Esophagus squamous epithelium (tissue), 5 donors: ENCODE measurements around the gene OLIG1. TPM values are rescaled to one million over a fixed set of nuclear protein-coding genes. Genes with fewer than 3 reads are reported as not detected.
A peak's percentile ranks its signal among the peaks of the same experiment; 100 is the strongest.

Source experiments
- DNase-seq: peaks from one replicate; lab custom pipeline; 2025; lab: John Stamatoyannopoulos, UW
- H3K27ac ChIP-seq, 4 donors: fragments of 200-600 bp; sonication (generic); one replicate each; pipeline ENCODE4 v1.5.1; 2016 to 2019; ENCODE audit warnings: mild to moderate bottlenecking in 1 of 4
- H3K27me3 ChIP-seq, 4 donors: fragments of 200-600 bp; sonication (generic); 1 replicate in 3 of 4; 2 replicates in 1 of 4; pipeline versions ENCODE4 v1.5.1 to v1.6.0; 2017 to 2021; ENCODE audit warnings: antibody characterized with exemption in 1 of 4
- H3K36me3 ChIP-seq, 3 donors: fragments of 200-600 bp; sonication (generic); one replicate each; pipeline ENCODE4 v1.5.1; 2016 to 2019
- H3K4me1 ChIP-seq, 3 donors: fragments of 200-600 bp; sonication (generic); one replicate each; pipeline ENCODE4 v1.5.1; 2017 to 2019
- H3K4me3 ChIP-seq, 4 donors: fragments of 200-600 bp; sonication (generic); 1 replicate in 3 of 4; 2 replicates in 1 of 4; pipeline ENCODE4 v1.5.1; 2016 to 2019; ENCODE audit warnings: mild to moderate bottlenecking in 2 of 4, moderate library complexity in 1 of 4
- H3K9me3 ChIP-seq, 3 donors: fragments of 200-600 bp; sonication (generic); one replicate each; pipeline ENCODE4 v1.5.1; 2016 to 2019
- CTCF ChIP-seq, 6 experiments: fragments of 450-650 bp in 4 of 6; fragments of 200-600 bp in 2 of 6; sonication (generic) in 2 of 6; IDR thresholded peaks; one replicate each; pipeline ENCODE4 v1.5.1; 2016 to 2019; ENCODE audit warnings: antibody characterized with exemption in 6 of 6, mild to moderate bottlenecking in 4 of 6, moderate library complexity in 4 of 6
- POLR2A ChIP-seq, 4 donors: fragments of 450-650 bp; IDR thresholded peaks; one replicate each; pipeline ENCODE4 v1.6.1; 2017; ENCODE audit warnings: antibody characterized with exemption in 4 of 4, mild to moderate bottlenecking in 4 of 4, moderate library complexity in 3 of 4
- WGBS, 2 donors: methylation state at CpG; one replicate each; pipeline ENCODE4 v1.1.5; 2018; 5-methylcytosine and 5-hydroxymethylcytosine counted together
- intact Hi-C: fragments of 100-400 bp; cut with DNase I; formaldehyde crosslinking; loops from one replicate; pipeline ENCODE4 v1.15.0; 2022
- total RNA-seq, 4 donors: library from RNA; depleted of rRNA; stranded (reverse); fragments of >200 nt; gene quantifications; one replicate each; pipeline ENCODE4 v1.1.0, GENCODE V29; 2016
- donor health status: DM: yes; HTN: yes; CAD: no.

The OLIG1 gene
- total RNA-seq, 4 donors from 2014 or later, result not detected

GRCh38 chr21:33070744-33070997 lies 730 bp downstream of the OLIG1 start:
- H3K4me1 ChIP-seq, result peaks cover 16 to 41% (median 22%) of the 10 kb centered on the region in 3 donors
- no CpG with 5 or more reads among the region's 44 CpGs for WGBS, 2 donors
- no peak overlapping the region for H3K27ac ChIP-seq
- no peaks in the 10 kb centered on the region for H3K36me3 ChIP-seq
- no peak for DNase-seq
- no peak for TF ChIP-seq POLR2A (IDR thresholded peaks at IDR 0.05)
- no peak for TF ChIP-seq CTCF (IDR thresholded peaks at IDR 0.05)
- H3K4me3 ChIP-seq, result peak overlapping the region in 3 of 4 donors; percentile 28 to 60 (median 43)
- peaks cover 0 to 6% (median 0%) of the 10 kb centered on the region in 3 donors for H3K9me3 ChIP-seq
- intact Hi-C loops, result no loop called here
- H3K27me3 ChIP-seq, result peaks cover 23 to 100% (median 31%) of the 10 kb centered on the region in 4 donors

- no peak for DNase-seq
- H3K4me3 ChIP-seq, result peak overlapping the region in 3 of 4 donors; percentile 28 to 60 (median 43)
- intact Hi-C loops, result no loop called here
- peaks cover 16 to 45% (median 22%) of the 10 kb centered on the region in 3 donors for H3K4me1 ChIP-seq
- no peaks in the 10 kb centered on the region for H3K36me3 ChIP-seq
- peaks cover 0 to 6% (median 0%) of the 10 kb centered on the region in 3 donors for H3K9me3 ChIP-seq
- TF ChIP-seq POLR2A (IDR thresholded peaks at IDR 0.05) (no peak), CTCF (IDR thresholded peaks at IDR 0.05) (no peak)
- WGBS, 2 donors, result 2 to 16% methylated on average over 7 to 15 of the region's 69 CpGs
- H3K27ac ChIP-seq, result no peak overlapping the region
- H3K27me3 ChIP-seq, result peaks cover 23 to 100% (median 31%) of the 10 kb centered on the region in 4 donors
Observed at GRCh38 chr21:33070998-33071769, 1.2 kb downstream of the OLIG1 start.

- 13 to 18% methylated on average over 33 to 38 of the region's 38 CpGs for WGBS, 2 donors
- Histone ChIP-seq H3K27ac (no peak overlapping the region), H3K27me3 (peaks cover 23 to 100% (median 31%) of the 10 kb centered on the region in 4 donors), H3K4me1 (peaks cover 16 to 49% (median 22%) of the 10 kb centered on the region in 3 donors), H3K36me3 (no peaks in the 10 kb centered on the region), H3K9me3 (peaks cover 0 to 6% (median 0%) of the 10 kb centered on the region in 3 donors), H3K4me3 (peak overlapping the region in 3 of 4 donors; percentile 28 to 60 (median 43))
- DNase-seq, result no peak
- intact Hi-C loops, result no loop called here
- TF ChIP-seq POLR2A (IDR thresholded peaks at IDR 0.05) (no peak), CTCF (IDR thresholded peaks at IDR 0.05) (no peak)
Observed at GRCh38 chr21:33071770-33072306, 1.9 kb downstream of the OLIG1 start.

GRCh38 chr21:33073636-33074035 lies 3.7 kb downstream of the OLIG1 start:
- WGBS, 2 donors, result 69 to 80% methylated on average over 4 of the region's 4 CpGs
- Histone ChIP-seq H3K36me3 (no peaks in the 10 kb centered on the region), H3K4me1 (peaks cover 16 to 49% (median 22%) of the 10 kb centered on the region in 3 donors), H3K27ac (no peak overlapping the region), H3K27me3 (peaks cover 21 to 100% (median 26%) of the 10 kb centered on the region in 4 donors), H3K9me3 (peaks cover 0 to 6% (median 0%) of the 10 kb centered on the region in 3 donors), H3K4me3 (no peak overlapping the region)
- intact Hi-C loops, result no loop called here
- TF ChIP-seq POLR2A (IDR thresholded peaks at IDR 0.05), result no peak
- no peak for TF ChIP-seq CTCF (IDR thresholded peaks at IDR 0.05)
- DNase-seq, result no peak

- intact Hi-C loops, result no loop called here
- DNase-seq, result no peak
- TF ChIP-seq POLR2A (IDR thresholded peaks at IDR 0.05) (no peak), CTCF (IDR thresholded peaks at IDR 0.05) (no peak)
- Histone ChIP-seq H3K4me1 (peaks cover 13 to 51% (median 18%) of the 10 kb centered on the region in 3 donors), H3K36me3 (no peaks in the 10 kb centered on the region), H3K9me3 (no peaks in the 10 kb centered on the region), H3K27me3 (peaks cover 15 to 92% (median 21%) of the 10 kb centered on the region in 4 donors), H3K27ac (no peak overlapping the region), H3K4me3 (no peak overlapping the region)
- 24 to 37% methylated on average over 5 to 8 of the region's 9 CpGs for WGBS, 2 donors
Observed at GRCh38 chr21:33075128-33075527, 5.2 kb downstream of the OLIG1 start.
